Liver (tissue), 9 donors: ENCODE measurements around the gene RBM6. TPM values are rescaled to one million over a fixed set of nuclear protein-coding genes. Genes with fewer than 3 reads are reported as not detected.

Source experiments
- DNase-seq: peaks from one replicate; pipeline ENCODE4 v3.0.0-alpha.2; 2017; ENCODE audit warnings: low spot score
- H3K27ac ChIP-seq, 2 donors: one replicate each; pipeline ENCODE4 v1.7.0; 2013; ENCODE audit warnings: inconsistent platforms in 2 of 2, low read length in 2 of 2, control low read depth in 1 of 2, low read depth in 1 of 2, mild to moderate bottlenecking in 1 of 2
- H3K27me3 ChIP-seq, 4 donors: one replicate each; pipeline versions ENCODE4 v1.6.1 to v1.7.0; 2013; ENCODE audit warnings: low read length in 3 of 4, inconsistent platforms in 1 of 4, mild to moderate bottlenecking in 1 of 4, moderate library complexity in 1 of 4; ENCODE audit not compliant: control insufficient read depth in 4 of 4, insufficient read depth in 4 of 4
- H3K36me3 ChIP-seq, 4 donors: one replicate each; pipeline versions ENCODE4 v1.6.1 to v1.7.0; 2013; ENCODE audit warnings: low read length in 3 of 4, mild to moderate bottlenecking in 3 of 4, low read depth in 1 of 4, moderate library complexity in 1 of 4; ENCODE audit not compliant: control insufficient read depth in 4 of 4, insufficient read depth in 3 of 4
- H3K4me1 ChIP-seq, 4 donors: one replicate each; pipeline versions ENCODE4 v1.6.1 to v1.7.0; 2013; ENCODE audit warnings: low read length in 3 of 4, mild to moderate bottlenecking in 3 of 4, moderate library complexity in 1 of 4; ENCODE audit not compliant: control insufficient read depth in 4 of 4, insufficient read depth in 4 of 4
- H3K4me3 ChIP-seq, 3 donors: one replicate each; pipeline versions ENCODE4 v1.6.1 to v1.7.0; 2013; ENCODE audit warnings: low read length in 3 of 3, control low read depth in 1 of 3, low read depth in 1 of 3, mild to moderate bottlenecking in 1 of 3
- H3K9ac ChIP-seq, 2 donors: one replicate each; pipeline ENCODE4 v1.7.0; 2013; ENCODE audit warnings: low read length in 2 of 2, mild to moderate bottlenecking in 2 of 2, moderate library complexity in 2 of 2, control low read depth in 1 of 2, low read depth in 1 of 2
- H3K9me3 ChIP-seq, 4 donors: one replicate each; pipeline versions ENCODE4 v1.6.1 to v1.7.0; 2013; ENCODE audit warnings: low read length in 3 of 4; ENCODE audit not compliant: control insufficient read depth in 4 of 4
- EGR1 ChIP-seq, 2 donors: IDR thresholded peaks; 2 replicates each; pipeline ENCODE4 v1.6.1; 2016 to 2018; ENCODE audit warnings: antibody characterized with exemption in 2 of 2, low read depth in 2 of 2
- FOXA1 ChIP-seq: IDR thresholded peaks from 2 replicates; pipeline ENCODE4 v1.6.1; 2016; ENCODE audit warnings: antibody characterized with exemption
- FOXA2 ChIP-seq: IDR thresholded peaks from 2 replicates; pipeline ENCODE4 v1.6.1; 2016; ENCODE audit warnings: antibody characterized with exemption
- GABPA ChIP-seq, 2 donors: IDR thresholded peaks in 1 of 2; conservative IDR thresholded peaks in 1 of 2; 2 replicates each; pipeline ENCODE4 v1.6.1; 2016; ENCODE audit warnings: antibody characterized with exemption in 2 of 2, mild to moderate bottlenecking in 1 of 2, moderate library complexity in 1 of 2
- HNF4A ChIP-seq, 2 donors: conservative IDR thresholded peaks; 2 replicates each; pipeline ENCODE4 v1.6.1; 2016; ENCODE audit warnings: antibody characterized with exemption in 2 of 2, mild to moderate bottlenecking in 2 of 2
- HNF4G ChIP-seq: IDR thresholded peaks from 2 replicates; pipeline ENCODE4 v1.6.1; 2016; ENCODE audit warnings: antibody characterized with exemption
- JUND ChIP-seq, 2 donors: IDR thresholded peaks; 2 replicates each; pipeline ENCODE4 v1.6.1; 2016; ENCODE audit warnings: antibody characterized with exemption in 2 of 2
- NR2F2 ChIP-seq: IDR thresholded peaks from 2 replicates; pipeline ENCODE4 v1.6.1; 2016; ENCODE audit warnings: antibody characterized with exemption
- RAD21 ChIP-seq, 2 donors: IDR thresholded peaks; 2 replicates each; pipeline ENCODE4 v1.6.1; 2016; ENCODE audit warnings: antibody characterized with exemption in 2 of 2, mild to moderate bottlenecking in 2 of 2
- RXRA ChIP-seq, 2 donors: IDR thresholded peaks; 2 replicates each; pipeline ENCODE4 v1.6.1; 2017 to 2018; ENCODE audit warnings: antibody characterized with exemption in 2 of 2, mild to moderate bottlenecking in 1 of 2
- SP1 ChIP-seq: IDR thresholded peaks from 2 replicates; pipeline ENCODE4 v1.6.1; 2018; ENCODE audit warnings: antibody characterized with exemption, mild to moderate bottlenecking
- TAF1 ChIP-seq: conservative IDR thresholded peaks from 2 replicates; pipeline ENCODE4 v1.6.1; 2016; ENCODE audit warnings: antibody characterized with exemption, mild to moderate bottlenecking
- ZBTB33 ChIP-seq: IDR thresholded peaks from 2 replicates; pipeline ENCODE4 v1.6.1; 2016; ENCODE audit warnings: antibody characterized with exemption
- WGBS: extraction: QIAGEN DNeasy Blood & Tissue Kit; methylation state at CpG from one replicate; pipeline ENCODE4 v1.1.7; 2013; 5-methylcytosine and 5-hydroxymethylcytosine counted together
- polyA plus RNA-seq, 2 donors: library from polyadenylated mRNA; stranded (reverse) in 1 of 2; unstranded in 1 of 2; fragments of 200-250 nt in 1 of 2; fragments of >200 nt in 1 of 2; fragmentation: Nextera tagmentation in 1 of 2; extraction: Ambion mirVana in 1 of 2; gene quantifications; one replicate each; pipeline versions ENCODE4 v1.2.1 to v1.2.3, GENCODE V29; 2013 to 2015
- total RNA-seq, 2 donors: library from RNA; depleted of rRNA; stranded (reverse); fragments of >200 nt; gene quantifications; one replicate each; pipeline ENCODE4 v1.2.3, GENCODE V29; 2014
- TF ChIP-seq, protein P1 (sequence below): IDR thresholded peaks from 2 replicates; pipeline ENCODE4 v1.6.1; 2016; ENCODE audit warnings: antibody characterized with exemption
- TF ChIP-seq, protein P2 (sequence below): IDR thresholded peaks from 2 replicates; pipeline ENCODE4 v1.6.1; 2016; ENCODE audit warnings: antibody characterized with exemption, mild to moderate bottlenecking
- TF ChIP-seq, protein P3 (sequence below): fragments of 150-350 bp; IDR thresholded peaks from 2 replicates; pipeline ENCODE4 v1.5.1; 2017; ENCODE audit warnings: improper control_type of control experiment, low read depth, low read length; ENCODE audit not compliant: missing input control
- TF ChIP-seq, protein P4 (sequence below): IDR thresholded peaks from 2 replicates; pipeline ENCODE4 v1.6.1; 2016; ENCODE audit warnings: antibody characterized with exemption
- donor health status: healthy.
- donor health status: healthy.
- donor health status: healthy.
- donor health status: healthy.
- donor health status: healthy.

RBM6 gene
- total and polyA plus RNA-seq, 4 donors = 10.9 to 59.2 (median 37.5) TPM

DNA sequence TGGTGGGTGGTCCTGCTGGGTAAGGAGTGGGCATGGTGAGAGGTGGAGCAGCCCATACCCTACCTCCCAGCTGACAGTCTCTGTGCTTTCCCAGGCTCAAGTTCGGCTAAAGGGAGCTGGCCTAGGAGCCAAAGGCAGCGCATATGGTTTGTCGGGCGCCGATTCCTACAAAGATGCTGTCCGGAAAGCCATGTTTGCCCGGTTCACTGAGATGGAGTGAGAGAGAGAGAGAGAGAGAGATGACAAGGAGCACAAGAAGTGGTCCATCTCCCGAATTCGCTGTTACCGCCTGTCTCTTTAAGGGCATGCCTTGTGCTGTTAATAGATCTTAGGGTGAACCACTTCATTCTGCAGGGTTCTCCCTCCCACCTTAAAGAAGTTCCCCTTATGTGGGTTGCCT is 178.3 kb downstream of the RBM6 start:
- TF ChIP-seq TAF1 (no peak), HNF4G (no peak), HNF4A (conservative IDR thresholded peaks at IDR 0.05) (no peak), FOXA1 (no peak)
- TF ChIP-seq, protein P1, sequence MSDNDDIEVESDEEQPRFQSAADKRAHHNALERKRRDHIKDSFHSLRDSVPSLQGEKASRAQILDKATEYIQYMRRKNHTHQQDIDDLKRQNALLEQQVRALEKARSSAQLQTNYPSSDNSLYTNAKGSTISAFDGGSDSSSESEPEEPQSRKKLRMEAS = no peak
- TF ChIP-seq, protein P2, sequence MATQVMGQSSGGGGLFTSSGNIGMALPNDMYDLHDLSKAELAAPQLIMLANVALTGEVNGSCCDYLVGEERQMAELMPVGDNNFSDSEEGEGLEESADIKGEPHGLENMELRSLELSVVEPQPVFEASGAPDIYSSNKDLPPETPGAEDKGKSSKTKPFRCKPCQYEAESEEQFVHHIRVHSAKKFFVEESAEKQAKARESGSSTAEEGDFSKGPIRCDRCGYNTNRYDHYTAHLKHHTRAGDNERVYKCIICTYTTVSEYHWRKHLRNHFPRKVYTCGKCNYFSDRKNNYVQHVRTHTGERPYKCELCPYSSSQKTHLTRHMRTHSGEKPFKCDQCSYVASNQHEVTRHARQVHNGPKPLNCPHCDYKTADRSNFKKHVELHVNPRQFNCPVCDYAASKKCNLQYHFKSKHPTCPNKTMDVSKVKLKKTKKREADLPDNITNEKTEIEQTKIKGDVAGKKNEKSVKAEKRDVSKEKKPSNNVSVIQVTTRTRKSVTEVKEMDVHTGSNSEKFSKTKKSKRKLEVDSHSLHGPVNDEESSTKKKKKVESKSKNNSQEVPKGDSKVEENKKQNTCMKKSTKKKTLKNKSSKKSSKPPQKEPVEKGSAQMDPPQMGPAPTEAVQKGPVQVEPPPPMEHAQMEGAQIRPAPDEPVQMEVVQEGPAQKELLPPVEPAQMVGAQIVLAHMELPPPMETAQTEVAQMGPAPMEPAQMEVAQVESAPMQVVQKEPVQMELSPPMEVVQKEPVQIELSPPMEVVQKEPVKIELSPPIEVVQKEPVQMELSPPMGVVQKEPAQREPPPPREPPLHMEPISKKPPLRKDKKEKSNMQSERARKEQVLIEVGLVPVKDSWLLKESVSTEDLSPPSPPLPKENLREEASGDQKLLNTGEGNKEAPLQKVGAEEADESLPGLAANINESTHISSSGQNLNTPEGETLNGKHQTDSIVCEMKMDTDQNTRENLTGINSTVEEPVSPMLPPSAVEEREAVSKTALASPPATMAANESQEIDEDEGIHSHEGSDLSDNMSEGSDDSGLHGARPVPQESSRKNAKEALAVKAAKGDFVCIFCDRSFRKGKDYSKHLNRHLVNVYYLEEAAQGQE = no peak
- Histone ChIP-seq H3K27me3 (no peaks in the 10 kb centered on the region), H3K4me3 (no peak overlapping the region), H3K36me3 (peaks cover 20 to 72% (median 61%) of the 10 kb centered on the region in 4 donors), H3K4me1 (no peaks in the 10 kb centered on the region), H3K9me3 (no peaks in the 10 kb centered on the region), H3K9ac (no peak overlapping the region), H3K27ac (no peak overlapping the region)
- WGBS = 91% methylated on average over 10 of the region's 10 CpGs
- no peak for DNase-seq

DNA sequence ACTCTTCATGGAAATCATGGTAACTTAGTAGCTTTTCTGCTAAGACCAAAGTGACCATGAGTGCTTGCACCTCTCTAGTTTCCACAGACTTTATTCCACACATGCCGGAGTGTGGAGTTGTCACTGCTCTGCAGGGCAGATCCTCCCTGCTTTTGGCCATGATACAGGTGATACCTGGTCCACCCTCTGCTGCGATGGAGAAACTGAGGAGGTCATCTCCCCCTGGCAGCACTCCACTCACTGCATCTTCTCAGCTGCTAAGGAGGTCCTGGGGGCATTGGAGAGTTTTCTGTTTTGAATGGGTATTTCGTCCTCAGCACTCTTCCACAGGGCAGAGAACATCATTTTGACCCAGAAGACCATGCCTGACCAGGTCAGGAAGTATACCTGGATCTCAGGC is 179.8 kb downstream of the RBM6 start:
- Histone ChIP-seq H3K9ac (no peak overlapping the region), H3K4me3 (no peak overlapping the region), H3K36me3 (peaks cover 10 to 57% (median 45%) of the 10 kb centered on the region in 4 donors), H3K9me3 (no peaks in the 10 kb centered on the region), H3K27me3 (no peaks in the 10 kb centered on the region), H3K4me1 (no peaks in the 10 kb centered on the region), H3K27ac (no peak overlapping the region)
- 86% methylated on average over 3 of the region's 3 CpGs for WGBS
- no peak for TF ChIP-seq RXRA (IDR thresholded peaks at IDR 0.05)
- TF ChIP-seq EGR1 (IDR thresholded peaks at IDR 0.05; ENCODE audit: low read depth in 2 of 2) = no peak
- TF ChIP-seq, protein P2 = no peak
- TF ChIP-seq, protein P3, sequence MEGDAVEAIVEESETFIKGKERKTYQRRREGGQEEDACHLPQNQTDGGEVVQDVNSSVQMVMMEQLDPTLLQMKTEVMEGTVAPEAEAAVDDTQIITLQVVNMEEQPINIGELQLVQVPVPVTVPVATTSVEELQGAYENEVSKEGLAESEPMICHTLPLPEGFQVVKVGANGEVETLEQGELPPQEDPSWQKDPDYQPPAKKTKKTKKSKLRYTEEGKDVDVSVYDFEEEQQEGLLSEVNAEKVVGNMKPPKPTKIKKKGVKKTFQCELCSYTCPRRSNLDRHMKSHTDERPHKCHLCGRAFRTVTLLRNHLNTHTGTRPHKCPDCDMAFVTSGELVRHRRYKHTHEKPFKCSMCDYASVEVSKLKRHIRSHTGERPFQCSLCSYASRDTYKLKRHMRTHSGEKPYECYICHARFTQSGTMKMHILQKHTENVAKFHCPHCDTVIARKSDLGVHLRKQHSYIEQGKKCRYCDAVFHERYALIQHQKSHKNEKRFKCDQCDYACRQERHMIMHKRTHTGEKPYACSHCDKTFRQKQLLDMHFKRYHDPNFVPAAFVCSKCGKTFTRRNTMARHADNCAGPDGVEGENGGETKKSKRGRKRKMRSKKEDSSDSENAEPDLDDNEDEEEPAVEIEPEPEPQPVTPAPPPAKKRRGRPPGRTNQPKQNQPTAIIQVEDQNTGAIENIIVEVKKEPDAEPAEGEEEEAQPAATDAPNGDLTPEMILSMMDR = no peak
- TF ChIP-seq JUND (IDR thresholded peaks at IDR 0.05) = no peak
- TF ChIP-seq FOXA2 = no peak
- TF ChIP-seq SP1 = no peak
- no peak for TF ChIP-seq GABPA (IDR thresholded peaks at IDR 0.05 in 1 of 2, conservative IDR thresholded peaks at IDR 0.05 in 1 of 2)
- TF ChIP-seq HNF4G = no peak
- TF ChIP-seq RAD21 (IDR thresholded peaks at IDR 0.05) = no peak
- TF ChIP-seq, protein P1 = no peak
- no peak for TF ChIP-seq HNF4A (conservative IDR thresholded peaks at IDR 0.05)
- TF ChIP-seq, protein P4, sequence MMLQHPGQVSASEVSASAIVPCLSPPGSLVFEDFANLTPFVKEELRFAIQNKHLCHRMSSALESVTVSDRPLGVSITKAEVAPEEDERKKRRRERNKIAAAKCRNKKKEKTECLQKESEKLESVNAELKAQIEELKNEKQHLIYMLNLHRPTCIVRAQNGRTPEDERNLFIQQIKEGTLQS = no peak
- TF ChIP-seq NR2F2 = no peak
- TF ChIP-seq ZBTB33 = no peak
- TF ChIP-seq FOXA1 = no peak
- no peak for DNase-seq
